ENCODE results near the gene TPT1. TPM values are rescaled to one million over a fixed set of nuclear protein-coding genes. Genes with fewer than 3 reads are reported as not detected.

TPT1 gene
- polyA plus RNA-seq, 1 of the 3 experiments (the other 2 are of a cell fraction), result 1,919 TPM

GRCh38 chr13:45364876-45365557 lies 24.0 kb upstream of the TPT1 start:
- POLR2A ChIA-PET, result no interaction called here
- CTCF ChIA-PET, result no interaction called here

More at GRCh38 chr13:45364876-45365557, 24.0 kb upstream of the TPT1 start:
- Histone ChIP-seq H3K9ac (no peak overlapping the region), H3F3A (replicated peaks; ENCODE audit: insufficient read depth) (peaks cover under 1% of the 10 kb centered on the region), H3K4me1 (ENCODE audit: control insufficient read depth in 1 of 2, insufficient read depth in 2 of 2, low read depth in 1 of 2, low read length in 1 of 2) (peaks cover 0 to 12% of the 10 kb centered on the region in 2 experiments; a peak in 1 of 4 replicates), H3K9me2 (no peaks in the 10 kb centered on the region), H2AFZ (ENCODE audit: low read depth) (no peak overlapping the region), H3K36me3 (replicated peaks in 1 of 2; ENCODE audit: control insufficient read depth in 1 of 2, insufficient read depth in 2 of 2, low read length in 1 of 2) (peaks cover 0 to 2% of the 10 kb centered on the region in 2 experiments), H3K4me3 (ENCODE audit: low read depth in 2 of 2, low read length in 1 of 2) (no peak overlapping the region), H4K20me1 (ENCODE audit: insufficient read depth) (no peaks in the 10 kb centered on the region), H3K4me2 (no peak overlapping the region), H3K79me2 (ENCODE audit: insufficient read depth) (no peaks in the 10 kb centered on the region; the same call in 1 of the 2 replicates), H3K27me3 (ENCODE audit: insufficient read depth) (no peaks in the 10 kb centered on the region), H3K9me3 (peaks cover 5% of the 10 kb centered on the region; the same call in 1 of the 2 replicates), H3K27ac (ENCODE audit: low read depth in 2 of 2, low read length in 1 of 2) (no peak overlapping the region)
- 93% methylated on average over 10 of the region's 10 CpGs for WGBS (ENCODE audit: low lambda C conversion rate)
- DNase-seq, result no peak
- no peak for TF ChIP-seq REST (IDR thresholded peaks at IDR 0.05; ENCODE audit: low read depth, low read length)
- TF ChIP-seq, protein P1, sequence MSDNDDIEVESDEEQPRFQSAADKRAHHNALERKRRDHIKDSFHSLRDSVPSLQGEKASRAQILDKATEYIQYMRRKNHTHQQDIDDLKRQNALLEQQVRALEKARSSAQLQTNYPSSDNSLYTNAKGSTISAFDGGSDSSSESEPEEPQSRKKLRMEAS (IDR thresholded peaks at IDR 0.05; ENCODE audit: low read depth), result no peak
- TF ChIP-seq, protein P2, sequence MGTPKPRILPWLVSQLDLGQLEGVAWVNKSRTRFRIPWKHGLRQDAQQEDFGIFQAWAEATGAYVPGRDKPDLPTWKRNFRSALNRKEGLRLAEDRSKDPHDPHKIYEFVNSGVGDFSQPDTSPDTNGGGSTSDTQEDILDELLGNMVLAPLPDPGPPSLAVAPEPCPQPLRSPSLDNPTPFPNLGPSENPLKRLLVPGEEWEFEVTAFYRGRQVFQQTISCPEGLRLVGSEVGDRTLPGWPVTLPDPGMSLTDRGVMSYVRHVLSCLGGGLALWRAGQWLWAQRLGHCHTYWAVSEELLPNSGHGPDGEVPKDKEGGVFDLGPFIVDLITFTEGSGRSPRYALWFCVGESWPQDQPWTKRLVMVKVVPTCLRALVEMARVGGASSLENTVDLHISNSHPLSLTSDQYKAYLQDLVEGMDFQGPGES (IDR thresholded peaks at IDR 0.05; ENCODE audit: low read depth, low read length), result no peak
- no peak for TF ChIP-seq CTCF (IDR thresholded peaks at IDR 0.05)
- TF ChIP-seq POLR2AphosphoS5 (IDR thresholded peaks at IDR 0.05; ENCODE audit: low read depth, low read length), result no peak
- no peak for TF ChIP-seq RFX5 (IDR thresholded peaks at IDR 0.05; ENCODE audit: low read length)
